HCT116 (cell line): ENCODE results near the gene ERC1. TPM values are rescaled to one million over a fixed set of nuclear protein-coding genes. Genes with fewer than 3 reads are reported as not detected.
A peak's percentile ranks its signal among the peaks of the same experiment; 100 is the strongest.

Experiments used
- ATAC-seq: fragments of 200-7000 bp; cut with Tn5 transposase; 2 replicates; pipeline ENCODE4 v1.9.1; 2020; ENCODE audit warnings: mild to moderate bottlenecking, moderate library complexity
- BruUV-seq: library from RNA; stranded (reverse); fragments of 400-500 nt; replicated peaks from 2 replicates; lab custom pipeline; 2021; lab: Mats Ljungman, UMichigan
- CTCF ChIA-PET: fragments of 300-600 bp; sonication (Branson Sonifier 250); formaldehyde crosslinking; loops from one replicate; lab custom pipeline; 2021; ENCODE audit warnings: antibody characterized with exemption; lab: Charles Lee
- POLR2A ChIA-PET: fragments of 300-600, 350-600 bp; sonication (Branson Sonifier 250); formaldehyde crosslinking; loops from one replicate; lab custom pipeline; 2021; ENCODE audit warnings: antibody characterized with exemption; lab: Charles Lee
- RAD21 ChIA-PET, 2 experiments: fragments of 300-600 bp; sonication (Branson Sonifier 250); formaldehyde crosslinking; loops; one replicate each; lab custom pipeline; 2023; ENCODE audit warnings: low total read pairs in 2 of 2; ENCODE audit not compliant: uncharacterized antibody in 2 of 2, unreplicated experiment in 2 of 2, low non-redundant PET in 1 of 2; lab: Charles Lee
- DNase-seq: peaks from one replicate; pipeline ENCODE4 v3.0.0-alpha.2; 2010; ENCODE audit warnings: low read depth, low spot score
- H2AFZ ChIP-seq: fragments of 200-600 bp; shearing (Covaris generic), sonication (generic); 2 replicates; pipeline ENCODE4 v1.6.1; 2017; ENCODE audit warnings: low read depth, mixed run types, mixed read lengths, antibody characterized with exemption, low read length; ENCODE audit not compliant: poor library complexity, severe bottlenecking
- H3K27ac ChIP-seq: 2 replicates; pipeline ENCODE4 v1.5.1; 2012; ENCODE audit warnings: low read depth, low read length
- H3K27me3 ChIP-seq: fragments of 200-600 bp; sonication (generic); 2 replicates; pipeline ENCODE4 v1.6.1; 2016; ENCODE audit warnings: mixed run types, low read length, mixed read lengths; ENCODE audit not compliant: insufficient read depth
- H3K36me3 ChIP-seq, 2 experiments: fragments of 200-500 bp in 1 of 2; fragments of 200-600 bp in 1 of 2; sonication (Bioruptor generic) in 1 of 2; sonication (generic) in 1 of 2; 2 replicates each; pipeline versions ENCODE4 v1.5.1 to v1.6.1; 2014 to 2016; ENCODE audit warnings: low read length in 2 of 2, inconsistent platforms in 1 of 2, mixed read lengths in 1 of 2, mixed run types in 1 of 2; ENCODE audit not compliant: insufficient read depth in 2 of 2, control insufficient read depth in 1 of 2
- H3K4me1 ChIP-seq, 2 experiments: fragments of 200-600 bp in 1 of 2; sonication (generic) in 1 of 2; 2 replicates each; pipeline versions ENCODE4 v1.5.1 to v1.6.1; 2012 to 2017; ENCODE audit warnings: low read length in 2 of 2, inconsistent platforms in 1 of 2, mild to moderate bottlenecking in 1 of 2, mixed read lengths in 1 of 2, mixed run types in 1 of 2, moderate library complexity in 1 of 2; ENCODE audit not compliant: insufficient read depth in 2 of 2, control insufficient read depth in 1 of 2
- H3K4me2 ChIP-seq: fragments of 200-600 bp; sonication (generic); 2 replicates; pipeline ENCODE4 v1.6.1; 2017; ENCODE audit warnings: mixed run types, low read length, mixed read lengths
- H3K4me3 ChIP-seq, 2 experiments: fragments of 200-600 bp in 1 of 2; sonication (generic) in 1 of 2; replicated peaks in 1 of 2; 2 replicates each; pipeline ENCODE4 v1.5.1; 2011 to 2016; ENCODE audit warnings: low read length in 2 of 2, control low read depth in 1 of 2, low read depth in 1 of 2, mild to moderate bottlenecking in 1 of 2, mixed read lengths in 1 of 2, mixed run types in 1 of 2
- H3K79me2 ChIP-seq: fragments of 200-600 bp; sonication (generic); 2 replicates; pipeline ENCODE4 v1.6.1; 2017; ENCODE audit warnings: mild to moderate bottlenecking, mixed run types, low read length, moderate library complexity, mixed read lengths; ENCODE audit not compliant: insufficient read depth
- H3K9ac ChIP-seq: fragments of 200-600 bp; sonication (generic); 2 replicates; pipeline ENCODE4 v1.6.1; 2016; ENCODE audit warnings: low read length, mixed read lengths
- H3K9me2 ChIP-seq: fragments of 200-600 bp; sonication (generic), shearing (Covaris generic); 2 replicates; pipeline ENCODE4 v1.6.1; 2017; ENCODE audit warnings: mixed run types, mild to moderate bottlenecking, moderate library complexity; ENCODE audit not compliant: insufficient read depth
- H3K9me3 ChIP-seq, 2 experiments: fragments of 200-500 bp in 1 of 2; fragments of 200-600 bp in 1 of 2; sonication (Bioruptor generic) in 1 of 2; sonication (generic) in 1 of 2; 2 replicates each; pipeline ENCODE4 v1.6.1; 2014 to 2017; ENCODE audit warnings: low read length in 2 of 2, mixed read lengths in 2 of 2, inconsistent platforms in 1 of 2, low read depth in 1 of 2, mild to moderate bottlenecking in 1 of 2, mixed run types in 1 of 2, moderate library complexity in 1 of 2; ENCODE audit not compliant: control insufficient read depth in 1 of 2, insufficient read depth in 1 of 2
- H4K20me1 ChIP-seq: fragments of 200-600 bp; sonication (generic), shearing (Covaris generic); 2 replicates; pipeline ENCODE4 v1.6.1; 2017; ENCODE audit warnings: mixed run types, mild to moderate bottlenecking, moderate library complexity; ENCODE audit not compliant: insufficient read depth
- CEBPB ChIP-seq: IDR thresholded peaks from 2 replicates; pipeline ENCODE4 v1.6.1; 2012; ENCODE audit warnings: low read depth
- EGR1 ChIP-seq: IDR thresholded peaks from 2 replicates; pipeline ENCODE4 v1.6.1; 2012; ENCODE audit warnings: low read depth
- ELF1 ChIP-seq: IDR thresholded peaks from 2 replicates; pipeline ENCODE4 v1.6.1; 2012; ENCODE audit warnings: low read depth, borderline replicate concordance
- EZH2phosphoT487 ChIP-seq: fragments of 200-600 bp; IDR thresholded peaks from 2 replicates; pipeline ENCODE4 v1.6.1; 2018; ENCODE audit warnings: antibody characterized with exemption, borderline replicate concordance
- FOSL1 ChIP-seq: IDR thresholded peaks from 2 replicates; pipeline ENCODE4 v1.6.1; 2012; ENCODE audit warnings: low read depth
- POLR2AphosphoS5 ChIP-seq: IDR thresholded peaks from 2 replicates; pipeline ENCODE4 v1.6.1; 2011; ENCODE audit warnings: mild to moderate bottlenecking, low read depth, low read length, moderate library complexity
- RAD21 ChIP-seq: IDR thresholded peaks from 2 replicates; pipeline ENCODE4 v1.6.1; 2012; ENCODE audit warnings: low read depth, mild to moderate bottlenecking
- REST ChIP-seq: IDR thresholded peaks from 2 replicates; pipeline ENCODE4 v1.6.1; 2012; ENCODE audit warnings: low read depth
- SP1 ChIP-seq: IDR thresholded peaks from 2 replicates; pipeline ENCODE4 v1.6.1; 2012; ENCODE audit warnings: low read depth
- SRF ChIP-seq: IDR thresholded peaks from 2 replicates; pipeline ENCODE4 v1.6.1; 2012; ENCODE audit warnings: low read depth
- TCF7L2 ChIP-seq: IDR thresholded peaks from 2 replicates; pipeline ENCODE4 v1.7.0; 2011; ENCODE audit warnings: borderline replicate concordance, inconsistent platforms; ENCODE audit not compliant: insufficient read depth, insufficient read length; ENCODE audit errors: extremely low read depth
- YY1 ChIP-seq: IDR thresholded peaks from 2 replicates; pipeline ENCODE4 v1.6.1; 2011; ENCODE audit warnings: low read length, low read depth, moderate library complexity, mild to moderate bottlenecking; ENCODE audit not compliant: insufficient replicate concordance; ENCODE audit errors: extremely low read depth
- ZBTB33 ChIP-seq: IDR thresholded peaks from 2 replicates; pipeline ENCODE4 v1.6.1; 2011; ENCODE audit warnings: mild to moderate bottlenecking, low read length, moderate library complexity; ENCODE audit not compliant: insufficient replicate concordance; ENCODE audit errors: extremely low read depth
- ZFX ChIP-seq: fragments of 450-650 bp; IDR thresholded peaks from 2 replicates; pipeline ENCODE4 v1.6.1; 2017
- intact Hi-C: fragments of 100-400 bp; cut with micrococcal nuclease; formaldehyde crosslinking; loops from 2 replicates; pipeline ENCODE4 v1.10.0; 2022
- total RNA-seq: library from RNA; stranded (reverse); gene quantifications from one replicate; pipeline ENCODE4 v1.2.1, GENCODE V29; 2021; ENCODE audit not compliant: unreplicated experiment

ERC1 gene
- total RNA-seq, 1 experiment from 2014 or later = 41.9 TPM

GRCh38 chr12:1083889-1084262, 92.9 kb downstream of the ERC1 start:
- Histone ChIP-seq H3K79me2 (0 out of 2 replicates have a peak, but pooled peaks cover 4% of the 10 kb centered on the region), H2AFZ (no peak overlapping the region), H3K9me3 (no peaks in the 10 kb centered on the region), H3K36me3 (no peaks in the 10 kb centered on the region), H3K9me2 (no peaks in the 10 kb centered on the region), H3K27me3 (no peaks in the 10 kb centered on the region), H3K4me3 (no peak overlapping the region), H3K4me1 (0 out of 4 replicates have a peak, but pooled peaks cover 0 to 2% of the 10 kb centered on the region in 2 experiments), H3K27ac (no peak overlapping the region), H4K20me1 (no peaks in the 10 kb centered on the region), H3K9ac (no peak overlapping the region), H3K4me2 (no peak overlapping the region)
- RAD21 ChIA-PET = no interaction called here
- CTCF ChIA-PET = interaction anchor here (1.8 kb wide), 1 partner anchor 9 kb away, joined by 9 read pairs; no protein-coding TSS in a partner anchor
- intact Hi-C loops = no loop called here
- TF ChIP-seq ELF1 = no peak
- TF ChIP-seq SRF = no peak
- TF ChIP-seq RAD21 = no peak
- no peak for TF ChIP-seq TCF7L2
- no peak for TF ChIP-seq ZBTB33
- TF ChIP-seq FOSL1 = no peak
- no peak for TF ChIP-seq ZFX
- POLR2A ChIA-PET = no interaction called here
- no peak for DNase-seq
- no peak for ATAC-seq
- TSS peak; percentile 51 for BruUV-seq

GRCh38 chr12:1091350-1091749, 100.3 kb downstream of the ERC1 start:
- Histone ChIP-seq H3K79me2 (peaks cover 28% of the 10 kb centered on the region), H3K9me2 (no peaks in the 10 kb centered on the region), H2AFZ (no peak overlapping the region), H3K9me3 (no peaks in the 10 kb centered on the region), H3K4me1 (no peaks in the 10 kb centered on the region), H3K36me3 (no peaks in the 10 kb centered on the region), H4K20me1 (peaks cover 4% of the 10 kb centered on the region; the same call in 1 of the 2 replicates), H3K27me3 (no peaks in the 10 kb centered on the region), H3K27ac (no peak overlapping the region), H3K9ac (no peak overlapping the region), H3K4me3 (no peak overlapping the region), H3K4me2 (no peak overlapping the region)
- intact Hi-C loops = loop anchor here (5.0 kb wide), 1 partner anchor 274 kb away; no protein-coding TSS in a partner anchor
- ATAC-seq = no peak
- no peak for DNase-seq
- ChIA-PET POLR2A (no interaction called here), CTCF (interaction anchor here (2.2 kb wide), 1 partner anchor 142 kb away, joined by 12 read pairs; the partner anchor contains the start of gene RAD52), RAD21 (no interaction called here)
- BruUV-seq = TSS peak; percentile 69
- no peak for TF ChIP-seq POLR2AphosphoS5
- no peak for TF ChIP-seq YY1
- TF ChIP-seq EZH2phosphoT487 = no peak
- TF ChIP-seq EGR1 = no peak
- TF ChIP-seq FOSL1 = no peak
- no peak for TF ChIP-seq CEBPB
- no peak for TF ChIP-seq SP1
- no peak for TF ChIP-seq REST
